CD4-positive, alpha-beta memory T cell (primary cell): ENCODE measurements around the gene GCNT2. TPM values are rescaled to one million over a fixed set of nuclear protein-coding genes. Genes with fewer than 3 reads are reported as not detected.

ENCODE experiments used
- CTCF ChIA-PET: fragments of 350-600 bp; sonication (Branson Sonifier 250); formaldehyde crosslinking; loops from one replicate; lab custom pipeline; 2021; ENCODE audit warnings: inconsistent platforms; ENCODE audit not compliant: partially characterized antibody; lab: Charles Lee
- POLR2A ChIA-PET: fragments of 350-600 bp; sonication (Branson Sonifier 250); formaldehyde crosslinking; loops from one replicate; lab custom pipeline; 2021; ENCODE audit not compliant: partially characterized antibody; lab: Charles Lee
- DNase-seq, 5 donors: peaks; one replicate each; pipeline versions ENCODE4 v3.0.0 to v3.0.0-alpha.2; 2020 to 2022; ENCODE audit warnings: mixed read lengths in 1 of 5
- H3K27ac ChIP-seq: one replicate; pipeline ENCODE4 v1.7.0; 2013; ENCODE audit warnings: low read depth, low read length
- H3K27me3 ChIP-seq: 2 replicates; pipeline ENCODE4 v1.7.0; 2013; ENCODE audit warnings: mild to moderate bottlenecking, low read length, moderate library complexity; ENCODE audit not compliant: insufficient read depth
- H3K36me3 ChIP-seq: 2 replicates; pipeline ENCODE4 v1.7.0; 2013; ENCODE audit warnings: mild to moderate bottlenecking, low read length, moderate library complexity; ENCODE audit not compliant: insufficient read depth
- H3K4me1 ChIP-seq: 2 replicates; pipeline ENCODE4 v1.7.0; 2013; ENCODE audit warnings: mild to moderate bottlenecking, low read length, moderate library complexity; ENCODE audit not compliant: insufficient read depth
- H3K4me3 ChIP-seq, 2 donors: one replicate each; pipeline ENCODE4 v1.7.0; 2013; ENCODE audit warnings: low read length in 2 of 2, mild to moderate bottlenecking in 1 of 2
- H3K9me3 ChIP-seq, 2 donors: one replicate each; pipeline ENCODE4 v1.7.0; 2013; ENCODE audit warnings: low read length in 2 of 2, control low read depth in 1 of 2; ENCODE audit not compliant: control insufficient read depth in 1 of 2
- H3K27ac Mint-ChIP-seq, 7 donors: one replicate each; pipeline ENCODE4 v1.8.0; 2020 to 2021; ENCODE audit warnings: mixed read lengths in 7 of 7, mild to moderate bottlenecking in 6 of 7, inconsistent platforms in 3 of 7, moderate library complexity in 3 of 7
- H3K27me3 Mint-ChIP-seq, 2 donors: one replicate each; pipeline ENCODE4 v1.8.0; 2020 to 2021; ENCODE audit warnings: mixed read lengths in 2 of 2
- H3K36me3 Mint-ChIP-seq, 2 donors: one replicate each; pipeline ENCODE4 v1.8.0; 2020 to 2021; ENCODE audit warnings: mixed read lengths in 2 of 2, inconsistent platforms in 1 of 2, mild to moderate bottlenecking in 1 of 2
- H3K4me1 Mint-ChIP-seq, 4 donors: one replicate each; pipeline ENCODE4 v1.8.0; 2020 to 2021; ENCODE audit warnings: mixed read lengths in 4 of 4, mild to moderate bottlenecking in 1 of 4
- H3K4me3 Mint-ChIP-seq, 8 donors: one replicate each; pipeline ENCODE4 v1.8.0; 2020 to 2021; ENCODE audit warnings: mixed read lengths in 8 of 8, mild to moderate bottlenecking in 7 of 8, moderate library complexity in 6 of 8, inconsistent platforms in 3 of 8
- H3K9me3 Mint-ChIP-seq, 8 donors: one replicate each; pipeline ENCODE4 v1.8.0; 2020 to 2021; ENCODE audit warnings: mixed read lengths in 8 of 8, mild to moderate bottlenecking in 5 of 8, inconsistent platforms in 3 of 8, moderate library complexity in 1 of 8
- intact Hi-C: fragments of 100-400 bp; cut with micrococcal nuclease; formaldehyde crosslinking; loops from one replicate; pipeline ENCODE4 v1.15.1; 2023
- polyA plus RNA-seq, 2 donors: library from polyadenylated mRNA; unstranded; fragments of 300-500 nt; fragmentation: Illumina TruSeq; gene quantifications; one replicate each; pipeline ENCODE4 v1.2.3, GENCODE V29; 2021
- total RNA-seq, 2 experiments: library from RNA; stranded (reverse); gene quantifications; one replicate each; pipeline ENCODE4 v1.2.3, GENCODE V29; 2021

Gene GCNT2
- total and polyA plus RNA-seq, 4 experiments from 2014 or later, result 0.75 to 4.2 (median 2.2) TPM

- Histone ChIP-seq H3K4me1 (no peaks in the 10 kb centered on the region), H3K4me3 (no peak overlapping the region), H3K27ac (no peak overlapping the region), H3K27me3 (no peaks in the 10 kb centered on the region), H3K9me3 (no peaks in the 10 kb centered on the region), H3K36me3 (no peaks in the 10 kb centered on the region)
- CTCF ChIA-PET, result no interaction called here
- H3K9me3 Mint-ChIP-seq, result peaks cover 0 to 5% (median under 1%) of the 10 kb centered on the region in 8 donors
- H3K27ac Mint-ChIP-seq, result no peak overlapping the region
- H3K4me1 Mint-ChIP-seq, result peaks cover 0 to 6% (median 3%) of the 10 kb centered on the region in 4 donors
- POLR2A ChIA-PET, result no interaction called here
- DNase-seq, result no peak
- intact Hi-C loops, result no loop called here
- H3K4me3 Mint-ChIP-seq, result no peak overlapping the region
- peaks cover 3 to 5% of the 10 kb centered on the region in 2 donors for H3K36me3 Mint-ChIP-seq
- no peaks in the 10 kb centered on the region for H3K27me3 Mint-ChIP-seq
Measured at GRCh38 chr6:10545482-10545881, 24.3 kb downstream of the GCNT2 start.

GRCh38 chr6:10547809-10548208, 26.7 kb downstream of the GCNT2 start:
- ChIA-PET POLR2A (no interaction called here), CTCF (no interaction called here)
- Histone ChIP-seq H3K4me1 (no peaks in the 10 kb centered on the region), H3K27me3 (no peaks in the 10 kb centered on the region), H3K36me3 (no peaks in the 10 kb centered on the region), H3K27ac (no peak overlapping the region), H3K9me3 (no peaks in the 10 kb centered on the region), H3K4me3 (no peak overlapping the region)
- peaks cover 0 to 5% (median 1%) of the 10 kb centered on the region in 4 donors for H3K4me1 Mint-ChIP-seq
- intact Hi-C loops, result no loop called here
- H3K27ac Mint-ChIP-seq, result no peak overlapping the region
- DNase-seq, result no peak
- H3K27me3 Mint-ChIP-seq, result no peaks in the 10 kb centered on the region
- no peaks in the 10 kb centered on the region for H3K36me3 Mint-ChIP-seq
- no peaks in the 10 kb centered on the region for H3K9me3 Mint-ChIP-seq
- no peak overlapping the region for H3K4me3 Mint-ChIP-seq

GRCh38 chr6:10550764-10551163, 29.6 kb downstream of the GCNT2 start:
- Histone ChIP-seq H3K9me3 (no peaks in the 10 kb centered on the region), H3K36me3 (no peaks in the 10 kb centered on the region), H3K4me3 (no peak overlapping the region), H3K27ac (no peak overlapping the region), H3K4me1 (no peaks in the 10 kb centered on the region), H3K27me3 (no peaks in the 10 kb centered on the region)
- no peak for DNase-seq
- CTCF ChIA-PET, result no interaction called here
- POLR2A ChIA-PET, result no interaction called here
- H3K27ac Mint-ChIP-seq, result no peak overlapping the region
- no peaks in the 10 kb centered on the region for H3K27me3 Mint-ChIP-seq
- no peaks in the 10 kb centered on the region for H3K9me3 Mint-ChIP-seq
- H3K4me1 Mint-ChIP-seq, result peaks cover 0 to 4% (median 3%) of the 10 kb centered on the region in 4 donors
- H3K36me3 Mint-ChIP-seq, result peaks cover 0 to 6% of the 10 kb centered on the region in 2 donors
- no peak overlapping the region for H3K4me3 Mint-ChIP-seq
- intact Hi-C loops, result no loop called here

- Histone ChIP-seq H3K4me1 (no peaks in the 10 kb centered on the region), H3K27me3 (no peaks in the 10 kb centered on the region), H3K27ac (no peak overlapping the region), H3K36me3 (no peaks in the 10 kb centered on the region), H3K4me3 (no peak overlapping the region), H3K9me3 (no peaks in the 10 kb centered on the region)
- no peak for DNase-seq
- POLR2A ChIA-PET, result no interaction called here
- no peak overlapping the region for H3K27ac Mint-ChIP-seq
- CTCF ChIA-PET, result no interaction called here
- peaks cover 2 to 20% of the 10 kb centered on the region in 2 donors for H3K36me3 Mint-ChIP-seq
- no peaks in the 10 kb centered on the region for H3K9me3 Mint-ChIP-seq
- intact Hi-C loops, result no loop called here
- no peak overlapping the region for H3K4me3 Mint-ChIP-seq
- H3K4me1 Mint-ChIP-seq, result peaks cover 0 to 4% (median 3%) of the 10 kb centered on the region in 4 donors
- H3K27me3 Mint-ChIP-seq, result no peaks in the 10 kb centered on the region
Measured at GRCh38 chr6:10552270-10552810, 31.2 kb downstream of the GCNT2 start.

- H3K27me3 Mint-ChIP-seq, result no peaks in the 10 kb centered on the region
- H3K27ac Mint-ChIP-seq, result no peak overlapping the region
- ChIA-PET POLR2A (no interaction called here), CTCF (no interaction called here)
- Histone ChIP-seq H3K27me3 (no peaks in the 10 kb centered on the region), H3K4me1 (no peaks in the 10 kb centered on the region), H3K27ac (no peak overlapping the region), H3K9me3 (no peaks in the 10 kb centered on the region), H3K36me3 (no peaks in the 10 kb centered on the region), H3K4me3 (no peak overlapping the region)
- H3K9me3 Mint-ChIP-seq, result no peaks in the 10 kb centered on the region
- no peak for DNase-seq
- H3K4me3 Mint-ChIP-seq, result no peak overlapping the region
- intact Hi-C loops, result no loop called here
- peaks cover 0 to 4% (median 3%) of the 10 kb centered on the region in 4 donors for H3K4me1 Mint-ChIP-seq
- peaks cover 4 to 25% of the 10 kb centered on the region in 2 donors for H3K36me3 Mint-ChIP-seq
Measured at GRCh38 chr6:10553871-10554270, 32.7 kb downstream of the GCNT2 start.

GRCh38 chr6:10554826-10555225, 33.7 kb downstream of the GCNT2 start:
- H3K36me3 Mint-ChIP-seq, result peaks cover 6 to 25% of the 10 kb centered on the region in 2 donors

GRCh38 chr6:10555625-10556309, 34.6 kb downstream of the GCNT2 start:
- intact Hi-C loops, result no loop called here
- no peaks in the 10 kb centered on the region for H3K36me3 ChIP-seq
- H3K4me1 ChIP-seq, result no peaks in the 10 kb centered on the region
- no peaks in the 10 kb centered on the region for H3K9me3 Mint-ChIP-seq
- no peak overlapping the region for H3K4me3 Mint-ChIP-seq
- ChIA-PET POLR2A (no interaction called here), CTCF (interaction anchor here (1.4 kb wide), 1 partner anchor 33 kb away, joined by 3 read pairs; no protein-coding TSS in a partner anchor)
- H3K4me1 Mint-ChIP-seq, result peaks cover 0 to 4% (median 3%) of the 10 kb centered on the region in 4 donors
- no peak overlapping the region for H3K4me3 ChIP-seq
- no peaks in the 10 kb centered on the region for H3K27me3 ChIP-seq
- H3K27ac Mint-ChIP-seq, result no peak overlapping the region
- H3K36me3 Mint-ChIP-seq, result peaks cover 6 to 29% of the 10 kb centered on the region in 2 donors
- no peaks in the 10 kb centered on the region for H3K27me3 Mint-ChIP-seq
- DNase-seq, result no peak
- H3K9me3 ChIP-seq, result no peaks in the 10 kb centered on the region
- no peak overlapping the region for H3K27ac ChIP-seq

More at GRCh38 chr6:10554826-10555225, 33.7 kb downstream of the GCNT2 start:
- Mint-ChIP-seq H3K9me3 (no peaks in the 10 kb centered on the region), H3K27ac (no peak overlapping the region), H3K4me1 (peaks cover 0 to 4% (median 3%) of the 10 kb centered on the region in 4 donors), H3K27me3 (no peaks in the 10 kb centered on the region), H3K4me3 (peak overlapping the region in 1 of 8 donors; percentile 27)
- DNase-seq, result no peak
- ChIA-PET CTCF (no interaction called here), POLR2A (no interaction called here)
- Histone ChIP-seq H3K9me3 (no peaks in the 10 kb centered on the region), H3K27me3 (no peaks in the 10 kb centered on the region), H3K4me1 (no peaks in the 10 kb centered on the region), H3K36me3 (no peaks in the 10 kb centered on the region), H3K27ac (no peak overlapping the region), H3K4me3 (no peak overlapping the region)
- intact Hi-C loops, result no loop called here
